Activated CD4-positive, alpha-beta memory T cell treated with anti-CD3 and anti-CD28 coated beads for 36 hours (primary cell): ENCODE data around the gene PHKA2. TPM values are rescaled to one million over a fixed set of nuclear protein-coding genes. Genes with fewer than 3 reads are reported as not detected.
"Not testable (repeated sequence)": the region's sequence is repeated elsewhere in the genome, so short reads cannot be mapped to it uniquely, and the experiment has no call there.

ENCODE experiments used
- CTCF ChIA-PET: fragments of 350-600 bp; sonication (Branson Sonifier 250); formaldehyde crosslinking; loops from one replicate; lab custom pipeline; 2021; ENCODE audit warnings: antibody characterized with exemption, inconsistent platforms; lab: Charles Lee
- POLR2A ChIA-PET: fragments of 350-600 bp; sonication (Branson Sonifier 250); formaldehyde crosslinking; loops from one replicate; lab custom pipeline; 2021; ENCODE audit warnings: antibody characterized with exemption; lab: Charles Lee
- DNase-seq: peaks from one replicate; pipeline ENCODE4 v3.0.0-alpha.2; 2020
- H3K27ac Mint-ChIP-seq: one replicate; pipeline ENCODE4 v1.8.0; 2021; ENCODE audit warnings: mixed read lengths
- H3K27me3 Mint-ChIP-seq: one replicate; pipeline ENCODE4 v1.8.0; 2021; ENCODE audit warnings: mixed read lengths
- H3K36me3 Mint-ChIP-seq: one replicate; pipeline ENCODE4 v1.8.0; 2021; ENCODE audit warnings: mixed read lengths
- H3K4me1 Mint-ChIP-seq: one replicate; pipeline ENCODE4 v1.8.0; 2021; ENCODE audit warnings: low read depth, mixed read lengths
- H3K4me3 Mint-ChIP-seq: one replicate; pipeline ENCODE4 v1.8.0; 2021; ENCODE audit warnings: mild to moderate bottlenecking, mixed read lengths
- H3K9me3 Mint-ChIP-seq: one replicate; pipeline ENCODE4 v1.8.0; 2021; ENCODE audit warnings: mixed read lengths
- intact Hi-C: fragments of 100-400 bp; cut with micrococcal nuclease; formaldehyde crosslinking; loops from one replicate; pipeline ENCODE4 v1.15.1; 2023
- total RNA-seq, 2 experiments: library from RNA; stranded (reverse); gene quantifications; one replicate each; pipeline ENCODE4 v1.2.3, GENCODE V29; 2021

The PHKA2 gene
- total RNA-seq, 2 experiments from 2014 or later: 22.7 to 23.6 TPM

DNA sequence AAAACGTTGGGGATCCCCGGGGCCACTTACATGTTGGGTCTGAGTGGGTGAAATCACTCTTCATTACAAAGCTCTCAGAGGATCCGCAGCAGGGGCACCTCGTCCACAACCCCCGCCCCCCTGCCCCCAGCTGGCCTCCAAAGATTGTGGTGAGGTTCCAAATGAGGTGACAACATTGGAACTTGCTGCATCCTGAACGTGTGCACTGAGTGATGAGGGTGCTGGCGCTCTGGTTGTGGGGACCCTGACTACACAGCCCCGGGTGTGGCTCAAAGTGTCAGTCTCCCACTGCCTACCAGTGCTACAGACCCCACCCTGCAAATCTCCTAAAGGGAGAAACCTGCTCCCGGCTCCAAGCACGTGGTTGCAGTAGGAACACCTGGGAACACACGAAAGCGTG is 111.9 kb downstream of the PHKA2 start:
- DNase-seq: no peak
- Mint-ChIP-seq H3K27ac (no peak overlapping the region), H3K9me3 (no peaks in the 10 kb centered on the region), H3K4me3 (no peak overlapping the region), H3K36me3 (no peaks in the 10 kb centered on the region), H3K4me1 (peaks cover 2% of the 10 kb centered on the region), H3K27me3 (peaks cover 6% of the 10 kb centered on the region)
- intact Hi-C loops: no loop called here
- ChIA-PET POLR2A (interaction anchor here (0.5 kb wide), 1 partner anchor 17 kb away, joined by 4 read pairs; no protein-coding TSS in a partner anchor), CTCF (interaction anchor here (0.6 kb wide), 1 partner anchor 17 kb away, joined by 3 read pairs; no protein-coding TSS in a partner anchor)

DNA sequence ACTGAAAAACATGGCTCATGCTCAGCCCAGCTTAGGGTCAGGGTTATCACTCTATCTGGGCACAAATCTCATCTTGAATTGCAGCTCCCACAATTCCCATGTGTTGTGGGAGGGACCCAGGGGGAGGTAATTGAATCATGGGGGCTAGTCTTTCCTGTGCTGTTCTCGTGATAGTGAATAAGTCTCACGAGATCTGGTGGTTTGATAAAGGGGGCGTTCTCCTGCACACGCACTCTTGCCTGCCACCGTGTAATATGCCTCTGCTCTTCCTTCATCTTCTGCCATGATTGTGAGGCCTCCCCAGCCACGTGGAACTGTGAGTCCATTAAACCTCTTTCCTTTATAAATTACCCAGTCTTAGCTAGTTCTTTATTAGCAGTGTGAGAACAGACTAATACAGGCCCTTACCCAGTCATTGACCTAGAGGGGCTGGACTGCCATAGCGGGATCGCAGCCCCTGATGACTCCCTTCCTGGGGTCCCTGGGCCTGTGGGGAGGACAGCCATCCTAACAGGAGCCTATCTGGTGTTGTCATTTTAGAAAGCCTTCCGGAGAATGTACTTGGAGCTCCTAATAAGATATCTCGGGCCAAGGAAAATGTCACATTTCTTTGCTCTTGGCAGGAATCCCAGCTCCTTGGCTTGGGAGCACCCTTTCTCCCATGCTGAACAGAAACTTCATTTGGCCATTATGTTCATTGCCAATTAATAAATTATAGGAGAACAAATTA is 112.6 kb downstream of the PHKA2 start:
- H3K27ac Mint-ChIP-seq: no peak overlapping the region
- no peaks in the 10 kb centered on the region for H3K36me3 Mint-ChIP-seq
- peaks cover 6% of the 10 kb centered on the region for H3K27me3 Mint-ChIP-seq
- intact Hi-C loops: no loop called here
- no peak for DNase-seq
- ChIA-PET POLR2A (no interaction called here), CTCF (interaction anchor here (0.6 kb wide), 1 partner anchor 17 kb away, joined by 3 read pairs; no protein-coding TSS in a partner anchor)
- H3K4me1 Mint-ChIP-seq: peaks cover 2% of the 10 kb centered on the region
- no peak overlapping the region for H3K4me3 Mint-ChIP-seq
- H3K9me3 Mint-ChIP-seq: no peaks in the 10 kb centered on the region

DNA sequence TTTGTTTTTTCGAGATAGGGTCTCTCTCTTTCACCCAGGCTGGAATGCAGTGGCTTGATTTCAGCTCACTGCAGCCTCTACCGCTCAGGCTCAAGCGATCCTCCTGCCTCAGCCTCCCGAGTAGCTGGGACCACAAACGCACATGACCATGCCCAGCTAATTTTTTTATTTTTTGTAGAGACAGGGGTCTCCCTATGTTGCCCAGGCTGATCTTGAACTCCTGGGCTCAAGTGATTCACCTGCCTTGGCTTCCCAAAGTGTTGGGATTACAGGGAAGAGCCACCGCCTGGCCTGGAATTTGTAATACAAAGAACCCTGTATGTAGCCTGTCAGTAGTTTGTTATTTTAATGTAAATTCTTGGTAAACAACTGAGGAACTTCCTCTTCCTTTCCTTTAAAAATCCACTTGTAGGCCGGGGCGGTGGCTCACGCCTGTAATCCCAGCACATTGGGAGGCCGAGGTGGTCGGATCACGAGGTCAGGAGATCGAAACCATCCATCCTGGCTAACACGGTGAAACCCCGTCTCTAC is 119.5 kb downstream of the PHKA2 start:
- no peaks in the 10 kb centered on the region for H3K4me1 Mint-ChIP-seq
- H3K27ac Mint-ChIP-seq: no peak overlapping the region
- no peaks in the 10 kb centered on the region for H3K36me3 Mint-ChIP-seq
- intact Hi-C loops: no loop called here
- ChIA-PET POLR2A (no interaction called here), CTCF (no interaction called here)
- H3K4me3 Mint-ChIP-seq: no peak overlapping the region
- no peak for DNase-seq
- no peaks in the 10 kb centered on the region for H3K9me3 Mint-ChIP-seq
- no peaks in the 10 kb centered on the region for H3K27me3 Mint-ChIP-seq

DNA sequence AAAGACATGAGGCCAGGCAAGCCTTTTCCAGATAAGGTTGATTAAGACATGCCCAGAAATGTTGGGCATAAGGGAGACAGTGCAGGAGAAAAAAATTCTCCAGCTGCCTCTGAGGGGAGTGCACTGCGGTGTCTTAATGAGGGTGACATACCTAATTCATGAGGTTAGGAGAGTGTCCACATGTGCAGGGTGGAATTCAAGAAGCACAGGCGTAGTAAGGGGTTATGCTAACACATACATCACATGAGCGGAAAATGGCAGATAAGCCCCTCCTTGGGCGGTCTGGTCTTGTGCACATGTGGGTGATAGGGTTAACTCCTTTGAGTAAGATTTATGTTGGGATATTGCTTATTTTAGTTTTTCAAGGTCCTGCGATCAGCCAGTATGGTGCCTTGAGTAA is 122.4 kb downstream of the PHKA2 start:
- Mint-ChIP-seq H3K27ac (no peak overlapping the region), H3K36me3 (no peaks in the 10 kb centered on the region), H3K4me1 (peaks cover 1% of the 10 kb centered on the region), H3K27me3 (no peaks in the 10 kb centered on the region), H3K4me3 (no peak overlapping the region), H3K9me3 (no peaks in the 10 kb centered on the region)
- CTCF ChIA-PET: no interaction called here
- POLR2A ChIA-PET: interaction anchor here (0.6 kb wide), 1 partner anchor 840 kb away, joined by 4 read pairs; no protein-coding TSS in a partner anchor
- intact Hi-C loops: no loop called here
- DNase-seq: no peak

GRCh38 chrX:18856645-18856997 is 127.3 kb downstream of the PHKA2 start:
- Mint-ChIP-seq H3K36me3 (no peaks in the 10 kb centered on the region), H3K9me3 (no peaks in the 10 kb centered on the region), H3K4me3 (no peak overlapping the region), H3K27ac (no peak overlapping the region), H3K4me1 (peaks cover 11% of the 10 kb centered on the region), H3K27me3 (no peaks in the 10 kb centered on the region)
- intact Hi-C loops: no loop called here
- ChIA-PET POLR2A (no interaction called here), CTCF (no interaction called here)
- DNase-seq: no peak

DNA sequence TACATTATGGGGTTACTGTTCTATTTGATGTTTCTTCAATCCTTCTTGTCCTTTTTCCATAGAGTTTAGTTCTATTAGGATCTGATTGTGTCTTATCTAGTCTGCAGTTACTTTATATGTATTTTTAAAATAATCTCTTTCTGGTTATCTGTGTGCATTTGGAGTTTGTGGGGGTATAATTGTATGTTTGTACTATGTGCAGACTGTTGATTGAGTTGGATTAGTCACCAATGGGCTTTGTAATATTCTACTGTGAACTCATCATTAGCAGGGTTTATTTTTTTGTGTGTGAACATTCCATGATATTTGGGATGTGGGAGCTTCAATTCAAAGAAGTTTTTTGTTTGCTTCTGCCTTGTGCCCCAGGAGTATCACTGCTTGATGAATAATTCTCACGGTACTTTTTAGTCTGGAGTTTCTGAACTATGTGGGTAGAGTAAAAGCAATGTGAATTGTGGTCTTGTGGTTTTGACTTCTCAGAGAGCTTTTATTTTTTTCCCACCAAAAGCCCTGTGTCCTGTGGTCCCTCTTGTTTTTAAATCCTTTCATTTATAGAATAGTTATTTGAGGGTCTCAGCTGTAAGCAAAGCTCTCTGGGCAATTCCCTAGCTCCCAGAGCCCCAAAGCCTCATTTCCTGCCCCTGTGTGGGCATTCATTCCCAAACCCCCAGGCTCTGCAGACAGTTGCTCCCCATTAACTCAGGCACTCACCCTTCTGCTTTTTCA is 127.8 kb downstream of the PHKA2 start:
- CTCF ChIA-PET: no interaction called here
- intact Hi-C loops: no loop called here
- Mint-ChIP-seq H3K36me3 (no peaks in the 10 kb centered on the region), H3K4me1 (peaks cover 11% of the 10 kb centered on the region), H3K4me3 (no peak overlapping the region), H3K27me3 (no peaks in the 10 kb centered on the region), H3K27ac (no peak overlapping the region), H3K9me3 (no peaks in the 10 kb centered on the region)
- POLR2A ChIA-PET: no interaction called here
- DNase-seq: no peak

DNA sequence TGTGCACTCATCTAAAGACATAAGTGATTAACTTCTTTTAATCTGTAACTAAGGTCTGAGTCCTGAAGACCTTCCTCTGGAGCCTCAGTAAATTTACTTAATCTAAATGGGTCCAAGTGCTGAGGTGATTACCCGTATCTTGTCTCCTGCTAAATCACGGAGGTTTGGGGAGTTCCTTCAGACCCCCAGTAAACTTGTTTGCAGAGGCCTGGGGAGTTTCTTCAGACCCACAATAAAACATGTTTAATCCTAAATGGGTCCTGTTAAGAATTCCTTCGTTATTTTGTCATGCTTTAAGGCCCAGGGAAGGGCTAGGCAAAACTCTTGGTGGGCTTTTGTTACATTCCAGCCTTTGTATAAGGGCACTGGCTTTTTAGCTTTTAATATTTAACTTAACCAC is 136.0 kb downstream of the PHKA2 start:
- POLR2A ChIA-PET, H3K36me3 Mint-ChIP-seq, H3K4me3 Mint-ChIP-seq, H3K27ac Mint-ChIP-seq, intact Hi-C loops, DNase-seq, H3K4me1 Mint-ChIP-seq, H3K9me3 Mint-ChIP-seq, H3K27me3 Mint-ChIP-seq, CTCF ChIA-PET: not testable (repeated sequence)

Other genes starting within 250 kb of the PHKA2 start
- gene ADGRG2, start 138.4 kb upstream of the PHKA2 start, total RNA-seq: not detected